T-helper 2 cell treated with Interferon-gamma antibody and Interleukin-4, amounts not matched to agents 100 ng/mL and 5 ng/mL, for 36 hours (primary cell): ENCODE measurements around the gene GLUD1. TPM values are rescaled to one million over a fixed set of nuclear protein-coding genes. Genes with fewer than 3 reads are reported as not detected.
"Not testable (repeated sequence)": the region's sequence is repeated elsewhere in the genome, so short reads cannot be mapped to it uniquely, and the experiment has no call there.

Source experiments
- intact Hi-C: fragments of 100-400 bp; cut with micrococcal nuclease; formaldehyde crosslinking; loops from one replicate; pipeline ENCODE4 v1.15.1; 2023
- total RNA-seq: library from RNA; stranded (reverse); gene quantifications from 2 replicates; pipeline ENCODE4 v1.2.3, GENCODE V29; 2022

GLUD1 gene
- total RNA-seq, 1 donor from 2014 or later: 99.7 TPM

- intact Hi-C loops: no loop called here
Observed at GRCh38 chr10:87053577-87054181, 41.0 kb downstream of the GLUD1 start.

DNA sequence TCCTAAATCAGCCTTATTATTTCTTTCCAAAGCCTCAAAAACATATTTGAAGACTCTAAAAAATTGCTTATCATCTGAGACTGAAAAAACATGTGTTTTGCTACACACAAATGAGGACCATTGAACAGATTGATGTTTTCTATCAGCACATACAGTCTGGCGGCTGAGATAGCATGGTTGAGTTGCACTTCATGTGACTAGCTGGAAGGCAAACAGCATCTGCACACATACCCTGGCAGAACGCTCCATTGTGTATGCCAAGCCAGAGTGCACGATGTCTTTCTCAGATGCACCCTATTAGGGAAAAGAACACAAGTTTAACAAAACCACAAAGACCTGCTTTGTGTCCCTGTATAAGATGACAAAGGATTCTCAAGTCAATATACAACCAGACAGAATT lies 41.5 kb downstream of the GLUD1 start:
- intact Hi-C loops: no loop called here

DNA sequence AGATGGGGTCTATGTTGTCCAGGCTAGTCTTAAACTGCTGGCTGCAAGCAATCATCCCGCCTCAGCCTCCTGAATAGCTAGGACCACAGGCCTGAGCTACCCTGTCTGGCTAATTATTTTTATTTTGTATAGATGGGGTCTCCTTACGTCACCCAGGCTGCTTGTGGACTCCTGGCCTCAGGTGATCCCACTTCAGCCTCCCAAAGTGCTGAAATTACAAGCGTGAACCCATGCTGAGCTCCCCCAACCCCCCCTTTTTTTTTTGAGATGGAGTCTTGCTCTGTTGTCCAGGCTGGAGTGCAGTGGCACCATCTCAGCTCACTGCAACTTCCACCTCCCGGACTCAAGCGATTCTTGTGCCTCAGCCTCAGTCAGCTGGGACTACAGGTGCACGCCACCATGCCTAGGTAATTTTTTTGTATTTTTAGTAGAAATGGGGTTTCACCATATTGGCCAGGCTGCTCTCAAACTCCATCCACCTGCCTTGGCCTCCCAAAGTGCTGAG lies 49.2 kb downstream of the GLUD1 start:
- intact Hi-C loops: no loop called here

GRCh38 chr10:87043579-87043978 lies 51.1 kb downstream of the GLUD1 start:
- intact Hi-C loops: not testable (repeated sequence)

DNA sequence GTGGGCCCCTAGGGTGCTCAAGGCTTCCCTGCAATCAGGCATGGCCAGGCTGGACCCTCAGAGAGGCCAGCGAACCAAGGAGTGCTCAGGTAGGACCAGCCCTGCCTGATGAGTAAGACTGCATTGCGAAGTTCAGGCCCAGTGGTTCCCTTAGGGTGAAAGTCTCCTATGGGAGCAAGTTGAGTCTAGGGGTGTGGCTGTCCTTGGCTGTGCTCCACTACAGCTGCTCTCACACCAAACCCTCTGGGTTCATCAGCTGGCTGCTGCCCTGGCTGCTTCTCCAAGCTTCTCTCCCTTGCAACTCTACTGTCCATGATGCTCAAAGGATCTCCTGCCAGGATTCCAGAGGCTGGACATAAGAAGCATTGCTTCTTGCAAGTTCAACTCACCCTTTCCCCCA lies 55.9 kb downstream of the GLUD1 start:
- intact Hi-C loops: no loop called here

DNA sequence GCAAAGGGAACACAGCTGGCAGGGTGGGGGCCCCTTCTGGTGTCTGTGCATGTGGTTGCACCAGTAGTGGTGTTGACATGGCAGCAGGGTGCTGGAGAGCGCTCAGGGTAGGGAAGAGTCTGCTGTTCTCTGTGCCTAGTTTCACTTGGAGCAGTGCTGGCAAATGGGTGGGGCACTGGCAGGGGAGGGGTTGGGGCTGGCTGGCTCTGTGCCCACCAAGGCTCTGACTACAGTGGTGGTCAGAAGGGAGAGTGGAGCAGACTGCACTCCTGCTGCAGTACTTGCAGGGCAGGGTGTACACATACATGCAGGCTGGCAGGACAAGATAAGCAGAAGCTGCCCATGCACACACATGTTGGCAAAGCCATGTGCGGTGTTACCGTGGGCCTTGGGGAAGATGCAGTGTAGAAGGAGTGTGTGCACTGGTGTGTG lies 56.3 kb downstream of the GLUD1 start:
- intact Hi-C loops: no loop called here

- intact Hi-C loops: no loop called here
Observed at GRCh38 chr10:87036623-87037022, 58.0 kb downstream of the GLUD1 start.

- intact Hi-C loops: no loop called here
Observed at GRCh38 chr10:87030912-87031635, 63.6 kb downstream of the GLUD1 start.

DNA sequence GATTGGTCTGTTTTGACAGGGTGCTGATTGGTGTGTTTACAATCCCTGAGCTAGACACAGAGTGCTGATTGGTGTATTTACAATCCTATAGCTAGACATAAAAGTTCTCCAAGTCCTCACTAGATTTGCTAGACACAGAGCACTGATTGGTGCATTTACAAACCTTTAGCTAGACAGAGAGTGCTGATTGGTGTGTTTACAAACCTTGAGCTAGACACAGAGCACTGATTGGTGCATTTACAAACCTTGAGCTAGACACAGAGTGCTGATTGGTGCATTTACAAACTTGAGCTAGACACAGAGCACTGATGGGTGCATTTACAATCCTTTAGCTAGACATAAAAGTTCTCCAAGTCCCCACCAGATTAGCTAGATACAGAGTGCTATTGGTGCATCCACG lies 64.2 kb downstream of the GLUD1 start:
- intact Hi-C loops: not testable (repeated sequence)

GRCh38 chr10:87026747-87027508 lies 67.7 kb downstream of the GLUD1 start:
- intact Hi-C loops: not testable (repeated sequence)

DNA sequence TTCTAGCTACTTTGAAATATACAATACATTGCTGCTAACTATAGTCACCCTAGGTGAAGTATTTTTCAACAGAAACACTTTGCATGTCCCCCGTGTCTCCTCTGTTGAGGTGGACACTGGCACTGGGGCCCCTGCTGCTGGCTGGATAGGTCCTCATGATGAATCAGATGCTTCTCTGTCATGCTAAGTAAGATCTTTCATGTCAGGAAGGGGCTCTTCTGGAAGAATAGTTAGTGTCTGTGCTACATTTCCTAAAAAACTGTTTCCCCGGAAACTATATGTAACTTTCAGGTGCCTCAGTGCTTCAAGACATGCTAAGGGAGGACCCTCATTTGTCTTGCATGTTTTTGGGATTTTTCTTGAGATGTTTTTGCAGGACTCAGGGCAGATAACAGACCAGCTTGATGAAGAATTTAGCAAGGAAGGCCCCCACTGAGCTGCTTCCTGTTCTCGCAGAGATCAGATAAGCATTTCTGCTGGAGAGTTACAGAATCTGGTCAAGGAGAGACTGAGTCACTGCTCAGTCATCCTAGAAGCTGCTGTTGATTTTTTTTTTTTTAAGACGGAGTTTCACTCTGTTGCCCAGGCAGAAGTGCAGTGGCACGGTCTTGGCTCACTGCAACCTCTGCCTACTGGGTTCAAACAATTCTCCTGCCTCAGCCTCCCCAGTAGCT lies 69.2 kb downstream of the GLUD1 start:
- intact Hi-C loops: not testable (repeated sequence)

DNA sequence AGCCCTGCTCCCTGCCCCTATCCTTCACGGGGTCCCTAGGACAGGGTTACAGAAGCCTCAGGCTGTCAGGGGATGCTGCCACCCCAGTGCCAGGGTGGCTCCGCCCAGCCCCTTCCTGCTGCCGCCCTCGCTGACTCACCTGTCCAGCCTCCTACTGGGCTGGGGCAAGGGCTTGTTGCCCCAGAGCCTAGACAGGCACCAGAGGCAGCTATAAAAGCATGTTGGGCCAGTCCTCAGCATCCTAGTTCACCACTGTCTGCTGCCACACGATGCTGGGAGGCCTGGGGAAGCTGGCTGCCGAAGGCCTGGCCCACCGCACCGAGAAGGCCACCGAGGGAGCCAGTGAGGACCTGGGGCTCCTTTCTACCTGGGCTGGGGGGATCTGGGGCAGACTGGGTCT lies 74.6 kb downstream of the GLUD1 start, which contains the start of gene FAM25A:
Gene FAM25A (plus strand): TSS at position 239 of the 400 bp plus-strand sequence. CDS start 31 bp downstream, at position 270.
- intact Hi-C loops: not testable (repeated sequence)

DNA sequence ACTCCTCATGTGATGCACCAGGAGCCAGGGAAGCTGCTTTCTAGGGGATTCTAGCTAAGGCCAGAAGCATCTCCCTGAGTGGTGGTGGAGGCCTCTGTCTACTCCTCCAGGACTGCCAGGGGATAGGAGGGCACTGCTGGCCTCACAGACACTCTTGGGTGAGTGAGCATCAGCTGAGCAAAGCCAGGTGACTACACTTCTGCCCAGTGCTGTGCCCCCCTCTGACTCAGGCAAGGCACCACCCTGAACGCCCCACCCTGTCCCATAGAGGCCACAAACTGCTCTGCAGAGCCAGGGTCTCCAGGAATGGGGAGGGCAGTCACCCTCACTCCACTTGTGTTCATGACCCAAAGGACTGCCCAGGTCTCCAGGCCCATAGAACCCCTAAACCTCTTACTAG lies 75.1 kb downstream of the GLUD1 start:
- intact Hi-C loops: not testable (repeated sequence)

DNA sequence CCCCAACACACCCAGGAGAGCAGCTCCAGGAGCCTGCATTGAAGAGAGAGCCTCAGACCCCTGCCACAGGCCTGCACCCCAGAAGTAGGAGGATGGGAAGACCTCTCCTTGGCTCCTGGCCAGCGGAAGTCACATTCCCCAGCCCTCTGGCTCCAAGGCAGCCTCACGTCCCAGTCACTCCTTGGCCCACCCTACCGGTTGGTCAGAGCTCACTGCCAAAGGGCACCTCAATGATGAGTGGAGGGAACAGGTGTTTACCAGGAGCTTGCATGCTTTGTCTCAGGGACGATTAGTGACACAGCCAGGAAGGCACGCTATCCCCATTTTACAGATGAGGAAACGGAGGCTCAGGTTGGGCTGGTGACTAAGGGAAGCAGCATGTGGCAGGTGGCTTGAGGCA lies 75.6 kb downstream of the GLUD1 start:
- intact Hi-C loops: not testable (repeated sequence)

DNA sequence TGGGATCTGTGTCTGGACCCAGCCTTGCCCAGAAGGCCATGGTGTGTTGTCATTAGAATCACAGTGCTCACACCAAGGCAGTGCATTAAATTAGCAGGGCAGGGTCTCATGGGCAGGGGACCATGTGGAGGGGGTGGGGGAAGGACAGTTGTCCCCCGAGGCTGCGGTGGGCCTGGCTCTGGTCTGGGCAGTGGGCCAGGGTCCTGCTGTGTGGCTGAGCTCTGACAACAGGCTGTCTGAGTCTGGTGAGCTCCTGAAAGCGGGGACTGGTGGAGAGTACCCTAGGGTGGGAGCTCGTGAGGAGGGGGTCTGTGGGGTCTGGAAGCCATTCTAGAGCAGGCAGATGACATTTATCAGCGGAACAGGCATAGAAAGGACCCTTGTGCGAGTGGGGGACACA lies 76.5 kb downstream of the GLUD1 start:
- intact Hi-C loops: not testable (repeated sequence)

- intact Hi-C loops: not testable (repeated sequence)
Observed at GRCh38 chr10:87014986-87015716, 79.5 kb downstream of the GLUD1 start.

DNA sequence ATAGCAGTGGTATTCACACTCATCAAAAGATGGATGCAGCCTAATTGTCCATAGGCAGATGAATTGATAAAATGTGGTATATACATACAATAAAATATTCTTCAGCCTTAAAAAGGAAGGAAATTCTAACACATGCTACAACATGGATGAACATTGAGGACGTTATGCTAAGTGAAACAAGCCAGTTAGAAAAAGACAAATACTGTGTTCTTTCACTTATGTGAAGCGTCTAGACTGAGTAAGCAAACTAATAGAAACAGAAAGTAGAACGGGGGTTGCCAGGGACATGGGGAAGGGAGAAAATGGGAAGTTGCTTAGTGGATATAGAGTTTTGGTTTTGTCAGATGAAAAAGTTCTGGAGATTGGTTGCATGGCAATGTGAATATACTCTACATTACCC lies 81.1 kb downstream of the GLUD1 start:
- intact Hi-C loops: not testable (repeated sequence)

DNA sequence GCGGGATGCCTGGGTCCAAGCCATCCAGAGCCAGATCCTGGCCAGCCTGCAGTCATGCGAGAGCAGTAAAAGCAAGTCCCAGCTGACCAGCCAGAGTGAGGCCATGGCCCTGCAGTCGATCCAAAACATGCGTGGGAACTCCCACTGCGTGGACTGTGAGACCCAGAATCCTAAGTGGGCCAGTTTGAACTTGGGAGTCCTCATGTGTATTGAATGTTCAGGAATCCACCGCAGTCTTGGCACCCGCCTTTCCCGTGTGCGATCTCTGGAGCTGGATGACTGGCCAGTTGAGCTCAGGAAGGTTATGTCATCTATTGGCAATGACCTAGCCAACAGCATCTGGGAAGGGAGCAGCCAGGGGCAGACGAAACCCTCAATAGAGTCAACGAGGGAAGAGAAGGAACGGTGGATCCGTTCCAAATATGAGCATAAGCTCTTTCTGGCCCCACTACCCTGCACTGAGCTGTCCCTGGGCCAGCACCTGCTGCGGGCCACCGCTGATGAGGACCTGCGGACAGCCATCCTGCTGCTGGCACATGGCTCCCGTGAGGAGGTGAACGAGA lies 85.4 kb downstream of the GLUD1 start:
- intact Hi-C loops: not testable (repeated sequence)

GRCh38 chr10:87008303-87008702 lies 86.3 kb downstream of the GLUD1 start:
- intact Hi-C loops: not testable (repeated sequence)

- intact Hi-C loops: not testable (repeated sequence)
Observed at GRCh38 chr10:87007674-87008073, 87.0 kb downstream of the GLUD1 start.
